ENCODE measurements around the gene ABAT. TPM values are rescaled to one million over a fixed set of nuclear protein-coding genes. Genes with fewer than 3 reads are reported as not detected.

Gene ABAT
- total RNA-seq, 3 donors from 2014 or later: 12.1 to 25.5 (median 16.5) TPM

DNA sequence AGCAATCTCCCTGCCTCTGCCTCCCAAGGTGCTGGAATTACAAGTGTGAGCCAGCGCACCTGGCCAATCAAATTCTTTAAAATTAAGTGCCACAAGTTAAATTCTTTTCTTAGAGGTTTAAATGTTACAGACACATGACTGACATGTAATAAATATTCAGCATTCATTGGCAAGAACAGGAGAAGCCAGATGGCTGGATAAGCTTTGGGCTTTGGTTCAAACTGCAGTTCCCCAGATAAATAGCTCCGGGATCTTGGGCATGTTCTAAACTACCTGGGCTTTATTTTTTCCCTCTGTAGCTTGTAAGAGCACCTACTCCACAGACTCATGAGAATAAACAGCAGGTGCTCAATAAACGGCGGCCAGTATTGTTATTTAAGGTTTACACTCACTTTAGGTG is 34.1 kb downstream of the ABAT start:
- DNase-seq (no peak), ATAC-seq (no peak)
- TF ChIP-seq, protein P1, sequence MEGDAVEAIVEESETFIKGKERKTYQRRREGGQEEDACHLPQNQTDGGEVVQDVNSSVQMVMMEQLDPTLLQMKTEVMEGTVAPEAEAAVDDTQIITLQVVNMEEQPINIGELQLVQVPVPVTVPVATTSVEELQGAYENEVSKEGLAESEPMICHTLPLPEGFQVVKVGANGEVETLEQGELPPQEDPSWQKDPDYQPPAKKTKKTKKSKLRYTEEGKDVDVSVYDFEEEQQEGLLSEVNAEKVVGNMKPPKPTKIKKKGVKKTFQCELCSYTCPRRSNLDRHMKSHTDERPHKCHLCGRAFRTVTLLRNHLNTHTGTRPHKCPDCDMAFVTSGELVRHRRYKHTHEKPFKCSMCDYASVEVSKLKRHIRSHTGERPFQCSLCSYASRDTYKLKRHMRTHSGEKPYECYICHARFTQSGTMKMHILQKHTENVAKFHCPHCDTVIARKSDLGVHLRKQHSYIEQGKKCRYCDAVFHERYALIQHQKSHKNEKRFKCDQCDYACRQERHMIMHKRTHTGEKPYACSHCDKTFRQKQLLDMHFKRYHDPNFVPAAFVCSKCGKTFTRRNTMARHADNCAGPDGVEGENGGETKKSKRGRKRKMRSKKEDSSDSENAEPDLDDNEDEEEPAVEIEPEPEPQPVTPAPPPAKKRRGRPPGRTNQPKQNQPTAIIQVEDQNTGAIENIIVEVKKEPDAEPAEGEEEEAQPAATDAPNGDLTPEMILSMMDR (IDR thresholded peaks at IDR 0.05): no peak
- intact Hi-C loops (cut with DNase I, micrococcal nuclease): no loop called here
- no peaks in the 10 kb centered on the region for H3K4me1 ChIP-seq (ENCODE audit: low read depth)
- no peaks in the 10 kb centered on the region for H3K36me3 ChIP-seq (ENCODE audit: low read depth)
- no peaks in the 10 kb centered on the region for H3K9me3 ChIP-seq
- no peak overlapping the region for H3K4me3 ChIP-seq

DNA sequence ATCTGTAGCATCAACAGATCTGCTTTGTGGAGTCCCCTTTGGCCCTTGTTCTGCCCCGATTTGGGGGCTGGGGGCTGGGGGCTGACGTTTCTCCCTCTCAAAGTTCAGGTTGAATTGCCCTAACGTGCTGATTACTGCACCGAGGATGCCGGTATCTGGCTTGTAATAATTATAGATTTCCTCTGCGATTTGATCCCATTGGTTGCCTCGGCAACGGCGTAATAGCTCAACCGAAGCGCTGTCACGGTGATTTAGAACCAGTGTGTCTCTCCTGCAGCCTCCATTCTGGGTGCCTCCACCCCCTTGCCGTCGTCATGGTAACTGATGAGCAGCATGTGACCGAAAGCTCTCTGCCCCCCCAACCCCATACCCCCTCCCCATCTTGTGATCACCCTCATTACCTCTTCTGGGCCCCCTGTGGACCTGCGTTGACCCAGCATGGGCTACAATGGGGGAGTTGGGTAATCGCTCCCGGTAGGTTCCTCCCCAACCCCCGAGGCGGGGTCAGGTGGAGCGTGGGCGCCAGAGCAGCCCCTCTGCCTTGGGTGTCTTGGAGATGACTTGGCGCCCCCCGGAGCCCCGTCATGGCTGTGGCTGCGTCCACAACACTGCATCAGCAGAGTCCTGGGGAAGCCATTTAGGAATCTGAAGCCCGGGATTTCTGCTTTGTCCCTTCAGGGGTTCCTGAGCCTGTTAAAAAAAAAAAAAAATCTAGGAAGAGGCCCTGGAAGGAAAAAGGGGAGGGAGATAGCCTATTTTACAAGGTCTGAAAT is 38.4 kb downstream of the ABAT start:
- H3K36me3 ChIP-seq (ENCODE audit: low read depth): no peaks in the 10 kb centered on the region
- no peak for ATAC-seq
- no peaks in the 10 kb centered on the region for H3K4me1 ChIP-seq (ENCODE audit: low read depth)
- no peak for DNase-seq
- no peak overlapping the region for H3K4me3 ChIP-seq
- TF ChIP-seq, protein P1 (IDR thresholded peaks at IDR 0.05): no peak
- H3K9me3 ChIP-seq: peaks cover 4% of the 10 kb centered on the region
- intact Hi-C loops (cut with DNase I, micrococcal nuclease): no loop called here

- ATAC-seq (no peak), DNase-seq (no peak)
- H3K9me3 ChIP-seq: peaks cover 4% of the 10 kb centered on the region
- TF ChIP-seq, protein P1 (IDR thresholded peaks at IDR 0.05): no peak
- intact Hi-C loops (cut with DNase I, micrococcal nuclease): no loop called here
- no peaks in the 10 kb centered on the region for H3K4me1 ChIP-seq (ENCODE audit: low read depth)
- no peak overlapping the region for H3K4me3 ChIP-seq
- no peaks in the 10 kb centered on the region for H3K36me3 ChIP-seq (ENCODE audit: low read depth)
Observed at GRCh38 chr16:8713635-8714172, 39.3 kb downstream of the ABAT start.

DNA sequence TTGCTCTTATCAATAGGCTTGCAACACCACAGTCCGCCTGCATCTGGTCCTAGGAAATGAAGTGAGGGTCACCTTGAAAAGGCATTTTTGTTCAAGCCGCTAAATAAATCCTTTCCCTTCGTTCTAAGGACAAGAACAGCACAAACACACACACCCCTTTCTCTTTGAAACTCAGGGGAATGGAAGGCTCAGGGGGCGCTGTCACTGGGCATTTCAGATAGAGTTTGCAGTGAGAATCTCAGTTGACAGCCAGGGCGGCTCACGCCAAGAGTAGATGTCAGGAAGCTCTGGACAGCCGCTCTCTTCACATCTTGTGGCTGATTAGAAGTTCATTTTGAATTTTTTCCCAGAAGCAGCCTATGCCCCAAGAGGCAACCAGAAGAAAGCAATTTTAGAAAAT is 39.8 kb downstream of the ABAT start:
- TF ChIP-seq, protein P1 (IDR thresholded peaks at IDR 0.05): no peak
- Histone ChIP-seq H3K4me1 (ENCODE audit: low read depth) (no peaks in the 10 kb centered on the region), H3K36me3 (ENCODE audit: low read depth) (no peaks in the 10 kb centered on the region), H3K4me3 (no peak overlapping the region), H3K9me3 (peaks cover 4% of the 10 kb centered on the region)
- DNase-seq (no peak), ATAC-seq (no peak)
- intact Hi-C loops (cut with DNase I, micrococcal nuclease): no loop called here

- no peaks in the 10 kb centered on the region for H3K4me1 ChIP-seq (ENCODE audit: low read depth)
- no peak overlapping the region for H3K4me3 ChIP-seq
- H3K9me3 ChIP-seq: peaks cover 4% of the 10 kb centered on the region
- TF ChIP-seq, protein P1 (IDR thresholded peaks at IDR 0.05): no peak
- ATAC-seq (no peak), DNase-seq (no peak)
- intact Hi-C loops (cut with DNase I, micrococcal nuclease): no loop called here
- H3K36me3 ChIP-seq (ENCODE audit: low read depth): no peaks in the 10 kb centered on the region
Observed at GRCh38 chr16:8714807-8715206, 40.4 kb downstream of the ABAT start.
